Astrocyte (in vitro differentiated cells and primary cell): ENCODE data around the gene PHF10. TPM values are rescaled to one million over a fixed set of nuclear protein-coding genes. Genes with fewer than 3 reads are reported as not detected.

Experiments used
- total RNA-seq: library from RNA; stranded (reverse); gene quantifications from 2 replicates; pipeline ENCODE4 v1.2.1, GENCODE V29; 2021

PHF10 gene
- total RNA-seq, 1 donor from 2014 or later = 30.9 TPM

Other genes starting within 250 kb of the PHF10 start
- gene WDR27, start 22.5 kb downstream of the PHF10 start, total RNA-seq = 28.7 and 31.2 TPM in 2 replicates
- gene C6orf120, start 22.4 kb downstream of the PHF10 start, total RNA-seq = 34.6 and 37.7 TPM in 2 replicates
- gene DYNLT2, start 27.1 kb upstream of the PHF10 start, total RNA-seq = 0.53 and 1.0 TPM in 2 replicates
- gene ERMARD, start 27.1 kb upstream of the PHF10 start, total RNA-seq = 13.1 and 17.5 TPM in 2 replicates